NB4 (cell line): Measurements from ENCODE around the gene SNTB2.

Source experiments
- CTCF ChIP-seq: IDR thresholded peaks from one replicate; pipeline ENCODE4 v1.5.1; 2012; ENCODE audit warnings: low read depth, low read length
- TF ChIP-seq, protein P1 (sequence below): IDR thresholded peaks from 2 replicates; pipeline ENCODE4 v1.6.1; 2011; ENCODE audit warnings: low read depth, low read length

GRCh38 chr16:69180011-69180338, 7.0 kb upstream of the SNTB2 start:
- TF ChIP-seq CTCF, result no peak
- TF ChIP-seq, protein P1, sequence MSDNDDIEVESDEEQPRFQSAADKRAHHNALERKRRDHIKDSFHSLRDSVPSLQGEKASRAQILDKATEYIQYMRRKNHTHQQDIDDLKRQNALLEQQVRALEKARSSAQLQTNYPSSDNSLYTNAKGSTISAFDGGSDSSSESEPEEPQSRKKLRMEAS, result no peak
